Activated T-cell treated with anti-CD3 and anti-CD28 coated beads for 48 hours (primary cell): ENCODE measurements around the gene OMA1.

Experiments
- DNase-seq: peaks from one replicate; pipeline ENCODE4 v3.0.0-alpha.2; 2020; ENCODE audit warnings: low read depth

The OMA1 gene

GRCh38 chr1:58431901-58432620, 114.5 kb downstream of the OMA1 start:
- no peak for DNase-seq
